Putamen (tissue), 1 donor: ENCODE data around the gene TAF11L4.
A peak's percentile ranks its signal among the peaks of the same experiment; 100 is the strongest.
"Not testable (repeated sequence)": the region's sequence is repeated elsewhere in the genome, so short reads cannot be mapped to it uniquely, and the experiment has no call there.

Experiments
- DNase-seq: peaks from one replicate; pipeline ENCODE4 v3.0.0-alpha.2; 2016; ENCODE audit warnings: low spot score

TAF11L4 gene

GRCh38 chr5:17521501-17521900 is at the start of gene TAF11L4:
Gene TAF11L4, plus strand, starts transcription at chr5:17521801.
- not testable (repeated sequence) for DNase-seq

GRCh38 chr5:17475064-17475463 is 46.5 kb upstream of the TAF11L4 start:
- DNase-seq = not testable (repeated sequence)

GRCh38 chr5:17477043-17477442 is 44.6 kb upstream of the TAF11L4 start:
- DNase-seq = no peak

- no peak for DNase-seq
Observed at GRCh38 chr5:17477573-17478265, 43.9 kb upstream of the TAF11L4 start.

GRCh38 chr5:17481378-17481777 is 40.2 kb upstream of the TAF11L4 start:
- DNase-seq = no peak

- no peak for DNase-seq
Observed at GRCh38 chr5:17482790-17483189, 38.8 kb upstream of the TAF11L4 start.

- DNase-seq = not testable (repeated sequence)
Observed at GRCh38 chr5:17486464-17487173, 35.0 kb upstream of the TAF11L4 start.

GRCh38 chr5:17487174-17487512 is 34.5 kb upstream of the TAF11L4 start:
- DNase-seq = no peak

- DNase-seq = not testable (repeated sequence)
Observed at GRCh38 chr5:17491257-17491656, 30.3 kb upstream of the TAF11L4 start.

- no peak for DNase-seq
Observed at GRCh38 chr5:17492770-17493169, 28.8 kb upstream of the TAF11L4 start.

- no peak for DNase-seq
Observed at GRCh38 chr5:17497446-17497845, 24.2 kb upstream of the TAF11L4 start.

- DNase-seq = not testable (repeated sequence)
Observed at GRCh38 chr5:17497931-17498330, 23.7 kb upstream of the TAF11L4 start, which contains the start of gene TAF11L2. Gene TAF11L2, plus strand, starts transcription at chr5:17498231.

- DNase-seq = no peak
Observed at GRCh38 chr5:17511775-17512325, 9.8 kb upstream of the TAF11L4 start.

GRCh38 chr5:17517526-17517925 is 4.1 kb upstream of the TAF11L4 start:
- DNase-seq = not testable (repeated sequence)

- not testable (repeated sequence) for DNase-seq
Observed at GRCh38 chr5:17518067-17518466, 3.5 kb upstream of the TAF11L4 start, which contains the start of gene TAF11L3. Gene TAF11L3, plus strand, starts transcription at chr5:17518367.

- not testable (repeated sequence) for DNase-seq
Observed at GRCh38 chr5:17519508-17519907, 2.1 kb upstream of the TAF11L4 start.

- not testable (repeated sequence) for DNase-seq
Observed at GRCh38 chr5:17524935-17525334, 3.3 kb downstream of the TAF11L4 start, which contains the start of gene TAF11L5. Gene TAF11L5, plus strand, starts transcription at chr5:17525235.

GRCh38 chr5:17526504-17526903 is 4.9 kb downstream of the TAF11L4 start:
- peak; percentile 5 for DNase-seq

- not testable (repeated sequence) for DNase-seq
Observed at GRCh38 chr5:17528369-17528768, 6.8 kb downstream of the TAF11L4 start, which contains the start of gene TAF11L6. Gene TAF11L6, plus strand, starts transcription at chr5:17528669.
